Head of caudate nucleus (tissue), 42 donors: Measurements from ENCODE around the gene SLC35E2B.
"Not testable (repeated sequence)": the region's sequence is repeated elsewhere in the genome, so short reads cannot be mapped to it uniquely, and the experiment has no call there.

Experiments
- DNase-seq, 42 donors: peaks; one replicate each; pipeline versions ENCODE4 v3.0.0 to v3.0.0-alpha.2; 2020 to 2021; ENCODE audit warnings: mixed read lengths in 7 of 42
- intact Hi-C: fragments of 100-400 bp; cut with DNase I; formaldehyde crosslinking; loops from one replicate; pipeline ENCODE4 v1.15.0; 2022

The SLC35E2B gene

DNA sequence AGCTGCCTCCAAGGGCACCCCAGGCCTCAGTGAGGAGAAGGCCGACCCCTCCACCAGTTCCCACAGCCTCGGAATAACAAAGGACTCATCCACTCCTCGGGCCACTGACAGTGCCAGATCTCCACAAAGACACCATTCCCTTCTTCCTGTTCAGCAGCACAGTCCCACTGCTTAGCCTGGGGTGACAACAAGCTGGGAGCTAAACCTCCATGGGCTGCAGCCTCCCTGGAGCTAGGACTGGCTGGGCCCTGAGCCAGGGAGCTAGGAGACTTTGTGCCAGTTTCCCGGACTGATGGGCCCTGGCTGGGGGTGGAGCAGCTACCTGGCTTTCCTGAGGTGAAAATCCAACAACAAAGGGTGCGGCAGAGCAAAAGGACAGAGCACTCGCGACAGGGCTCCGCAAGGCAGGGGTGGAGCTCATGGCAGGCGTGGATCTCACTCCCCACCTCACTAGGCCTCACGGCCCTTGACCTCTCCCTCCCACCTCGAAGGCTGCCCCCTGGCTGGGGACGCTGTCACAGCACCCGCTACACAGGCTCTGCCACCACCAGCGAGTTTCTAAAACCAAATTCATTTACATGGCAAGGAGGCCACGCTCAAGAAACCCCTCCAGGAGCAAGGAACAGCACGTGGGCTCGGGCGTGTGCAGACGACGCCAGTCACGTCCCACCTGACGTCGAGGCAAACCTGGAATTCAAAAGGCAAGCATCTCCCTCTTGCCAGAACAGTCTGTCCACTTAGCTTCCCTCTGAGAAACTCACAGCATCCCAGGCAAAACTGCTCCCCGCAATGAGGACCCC is 13.8 kb downstream of the SLC35E2B start:
- intact Hi-C loops = no loop called here
- peak in 3 of 42 donors; percentile 5 to 32 (median 17) for DNase-seq

DNA sequence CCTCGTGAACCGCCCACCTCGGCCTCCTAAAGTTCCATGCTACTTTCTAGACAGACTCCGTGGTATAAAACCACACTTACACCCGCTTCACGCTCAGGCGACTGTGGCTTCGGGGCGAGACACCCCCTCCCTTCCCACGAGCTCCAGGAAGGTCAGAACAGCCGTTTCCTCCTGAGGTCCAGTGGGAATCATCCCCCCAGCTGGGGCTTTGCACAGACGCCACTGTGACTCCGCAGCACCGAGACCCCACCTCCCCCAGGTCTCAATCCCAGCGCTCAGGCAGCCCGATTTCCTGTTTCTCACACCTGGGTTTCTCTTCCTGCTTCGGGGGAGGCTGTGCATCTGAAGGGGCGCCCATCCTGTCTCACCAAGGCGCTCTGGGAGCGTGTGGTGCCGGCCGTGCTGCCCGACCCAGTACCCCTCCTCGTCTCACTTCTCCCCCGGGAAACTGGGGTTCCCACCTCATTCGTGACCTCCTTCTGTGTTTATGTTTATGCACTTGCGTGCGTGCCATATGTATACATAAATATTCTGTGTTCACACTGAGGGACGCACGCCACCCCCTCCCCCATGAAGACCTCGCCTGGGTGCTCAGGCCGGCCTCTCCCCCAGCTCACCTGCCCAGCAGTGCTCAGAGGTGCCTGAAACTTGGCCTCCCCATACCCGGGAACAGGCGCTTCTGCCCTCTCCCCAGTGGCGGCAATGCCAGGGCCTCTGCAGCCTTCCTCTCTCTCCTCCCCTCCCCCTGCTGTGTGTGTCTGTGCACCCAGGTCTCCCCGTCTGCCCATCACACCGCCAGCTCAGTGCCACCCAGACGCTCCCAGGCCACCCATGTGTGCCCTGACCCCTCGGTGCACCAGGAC is 14.6 kb downstream of the SLC35E2B start:
- peak in 2 of 42 donors; percentile 12 to 23 for DNase-seq
- intact Hi-C loops = no loop called here

DNA sequence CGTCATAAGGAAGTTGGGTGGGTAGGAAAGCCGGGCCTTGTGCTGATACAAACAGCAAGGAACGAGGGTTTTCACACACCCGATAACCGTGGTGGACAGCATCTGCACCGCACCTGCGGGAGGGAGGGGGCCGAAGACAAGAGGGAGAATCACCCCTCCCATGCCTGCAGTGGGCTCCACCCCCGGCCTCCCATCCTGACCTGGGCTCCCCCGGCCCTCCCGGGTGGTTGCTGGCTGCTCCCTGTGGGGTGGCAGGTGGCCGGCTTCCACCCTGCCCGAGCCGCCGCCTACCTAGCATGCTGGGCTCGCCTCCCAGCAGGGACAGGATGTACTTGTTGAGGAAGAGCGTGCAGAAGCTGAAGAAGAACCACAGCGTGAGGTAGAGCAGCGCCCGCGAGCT is 16.5 kb downstream of the SLC35E2B start:
- intact Hi-C loops = not testable (repeated sequence)
- DNase-seq = peak in 1 of 42 donors; percentile 11

DNA sequence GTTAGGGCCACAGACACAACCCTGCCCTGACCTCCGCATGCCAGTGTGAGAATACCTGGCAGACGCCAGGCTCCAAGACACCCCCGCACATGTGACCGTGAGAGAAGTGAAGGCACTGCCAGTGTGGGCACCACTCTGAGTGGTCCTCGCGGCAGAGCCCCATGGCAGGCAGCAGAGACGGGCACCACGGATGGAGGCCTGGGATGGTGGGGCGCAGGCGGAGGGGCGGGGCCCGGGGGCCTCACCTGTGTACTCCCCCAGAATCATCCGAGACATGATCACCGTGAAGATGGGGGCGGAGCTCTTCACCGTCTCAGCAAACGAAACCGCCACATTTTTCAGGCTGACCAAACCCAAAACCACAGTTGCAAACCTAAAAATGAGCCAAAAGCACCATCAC is 17.4 kb downstream of the SLC35E2B start:
- DNase-seq = not testable (repeated sequence)

DNA sequence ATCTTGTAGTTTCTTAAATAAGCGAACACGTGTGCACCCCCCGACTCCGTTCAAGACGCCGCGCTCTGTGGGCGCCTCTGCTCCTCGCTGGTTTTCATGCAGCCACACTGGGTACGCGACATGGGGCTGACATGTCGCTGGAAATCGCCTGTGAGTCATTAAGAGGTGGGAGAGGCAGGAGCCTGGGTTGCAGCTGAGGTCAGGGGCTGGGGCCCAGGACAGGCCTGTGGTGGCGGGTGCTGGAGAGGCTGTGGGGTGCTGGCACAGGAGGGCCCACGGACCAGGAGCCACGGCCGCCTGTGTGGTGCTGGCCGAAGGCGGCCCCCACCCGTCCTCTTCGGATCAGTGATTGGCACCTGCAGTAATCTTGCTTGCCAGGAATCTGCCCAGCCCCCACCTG is 17.8 kb downstream of the SLC35E2B start:
- intact Hi-C loops = not testable (repeated sequence)
- peak in 21 of 42 donors; percentile 23 to 74 (median 41) for DNase-seq

More for the DNA sequence above, 17.4 kb downstream of the SLC35E2B start:
- intact Hi-C loops = not testable (repeated sequence)

DNA sequence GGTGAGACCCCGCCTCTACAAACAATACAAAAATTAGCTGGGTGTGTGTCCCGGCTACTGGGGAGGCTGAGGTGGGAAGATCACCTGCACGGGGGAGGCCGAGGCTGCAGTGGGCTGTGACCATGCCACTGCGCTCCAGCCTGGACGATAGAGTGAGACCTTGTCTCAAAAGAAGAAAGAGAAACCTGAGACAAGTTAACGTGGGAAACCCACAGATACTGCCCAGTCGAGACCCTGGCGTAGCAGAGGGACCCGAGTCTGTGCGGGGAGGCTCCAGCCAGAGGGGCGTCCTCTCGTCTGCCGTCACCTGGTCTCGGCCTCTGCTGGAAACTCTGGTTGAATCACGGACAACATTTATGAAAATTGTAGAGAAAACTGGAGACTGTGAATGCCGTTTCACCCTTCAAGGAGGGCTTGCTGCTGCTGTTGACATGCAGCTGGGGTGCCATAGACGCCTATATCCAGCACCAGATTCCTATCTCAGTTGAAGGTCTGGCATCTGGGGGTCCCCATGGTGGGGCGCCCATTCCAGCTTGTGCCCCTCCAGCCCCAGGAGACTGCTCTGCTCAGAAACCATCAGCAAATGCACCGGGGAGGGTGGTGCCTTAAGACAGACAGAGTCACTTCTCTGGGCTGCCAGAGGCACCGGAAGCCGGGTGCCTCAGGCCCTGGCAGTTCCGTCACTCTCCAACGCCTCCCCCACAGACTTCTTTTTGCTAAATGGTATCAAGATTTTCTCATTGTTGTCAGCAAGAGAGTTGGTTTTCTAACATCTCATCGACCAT is 20.2 kb downstream of the SLC35E2B start:
- DNase-seq = no peak
- intact Hi-C loops = no loop called here

DNA sequence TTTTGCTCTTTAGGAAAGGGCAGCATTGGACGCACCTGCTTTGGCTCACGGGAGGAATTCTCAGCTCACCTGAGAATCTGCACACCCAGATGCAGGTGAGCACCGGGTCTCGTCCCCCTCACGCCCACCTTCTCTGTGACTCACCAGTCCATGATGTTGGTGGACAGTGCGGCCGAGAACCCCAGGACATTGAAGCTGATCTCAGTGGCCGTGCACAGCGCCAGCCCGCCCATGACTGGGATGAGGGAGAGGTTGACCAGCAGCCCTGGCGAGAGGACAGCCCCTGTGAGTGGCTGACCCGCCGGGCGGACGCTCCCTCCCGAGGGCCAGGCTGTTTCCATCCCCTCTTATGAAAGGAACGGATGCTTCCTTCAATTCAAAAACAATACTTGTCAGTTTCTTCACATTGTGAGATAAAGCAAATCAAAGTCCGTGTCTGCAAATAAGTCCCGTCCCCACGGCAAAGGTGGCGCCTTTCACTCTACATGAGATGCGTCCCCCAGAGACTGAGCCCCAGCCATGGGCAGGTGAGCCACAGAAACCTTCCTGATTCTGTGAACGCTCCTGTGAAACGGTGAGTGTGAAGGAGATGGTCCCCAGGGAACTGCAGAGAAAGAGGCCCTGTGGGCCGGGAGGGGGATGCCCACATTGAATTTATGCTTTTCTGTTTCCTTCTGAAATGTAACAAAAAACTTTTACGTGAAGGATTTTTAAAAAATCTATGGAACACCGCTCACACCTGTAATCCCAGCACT is 21.1 kb downstream of the SLC35E2B start:
- DNase-seq = peak in 1 of 42 donors; percentile 7
- intact Hi-C loops = no loop called here

DNA sequence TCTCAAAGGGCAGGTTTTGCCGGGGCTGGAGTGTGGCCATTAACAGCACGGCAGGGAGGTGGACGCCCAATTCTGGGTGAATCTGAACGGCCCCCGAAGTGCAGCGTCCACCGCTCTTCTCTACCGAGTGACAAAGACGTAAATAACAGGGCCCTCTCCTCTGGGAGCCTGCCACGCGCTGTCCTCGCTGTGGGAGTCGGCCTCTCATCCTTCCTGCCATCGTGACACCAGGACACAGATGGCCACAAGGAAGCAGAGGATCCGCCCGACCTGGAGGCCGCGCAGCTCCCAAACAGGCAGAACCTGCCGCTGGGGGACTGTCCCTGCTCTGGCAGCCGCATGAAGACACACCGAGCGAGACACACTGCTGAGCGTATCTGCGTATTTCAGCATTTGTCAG is 21.7 kb downstream of the SLC35E2B start:
- intact Hi-C loops = no loop called here
- no peak for DNase-seq

DNA sequence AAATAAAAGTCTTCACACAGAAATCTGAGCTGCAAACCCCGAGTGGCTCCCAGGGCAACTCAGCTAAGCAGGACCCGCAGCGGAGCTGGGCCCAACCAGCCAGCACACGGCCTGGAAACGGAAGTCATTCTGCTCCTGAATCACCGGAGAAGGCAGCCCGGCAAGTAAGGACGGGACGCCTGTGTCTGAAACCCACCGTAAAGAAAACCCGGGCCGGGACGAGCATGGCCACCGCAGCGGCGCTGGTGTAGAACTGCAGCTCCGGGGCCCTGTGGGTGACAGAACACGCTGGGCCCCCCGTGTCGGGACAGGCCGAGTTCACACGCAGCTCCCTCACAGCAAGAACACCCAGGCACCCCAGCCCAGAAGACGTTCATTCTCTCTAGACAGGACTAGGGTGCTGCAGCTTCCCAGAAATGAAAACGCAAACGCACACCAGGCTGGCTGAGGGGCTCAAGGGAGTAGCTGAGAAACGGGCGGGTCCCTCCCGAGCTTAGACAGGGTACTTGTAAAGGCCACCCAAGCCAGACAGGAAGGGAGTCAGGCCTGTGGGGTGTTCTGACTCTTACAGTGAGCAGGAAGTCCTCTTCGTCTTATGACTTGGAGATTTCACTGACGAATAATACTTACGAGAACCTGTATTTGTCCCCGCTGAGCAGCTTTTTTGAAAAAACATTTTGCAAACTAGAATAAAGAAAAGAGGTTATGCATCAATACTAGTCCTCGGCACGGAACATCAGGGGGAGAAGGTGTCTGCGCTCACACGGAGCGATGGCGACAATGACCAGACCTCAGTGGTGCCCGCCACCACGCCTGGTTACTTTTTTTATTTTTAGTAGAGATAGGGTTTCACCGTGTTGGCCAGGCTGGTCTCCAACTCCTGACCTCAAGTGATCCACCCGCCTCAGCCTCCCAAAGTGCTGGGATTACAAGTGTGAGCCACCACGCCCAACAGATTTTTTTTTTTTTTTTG is 22.8 kb downstream of the SLC35E2B start:
- DNase-seq = peak in 1 of 42 donors; percentile 29
- intact Hi-C loops = no loop called here

DNA sequence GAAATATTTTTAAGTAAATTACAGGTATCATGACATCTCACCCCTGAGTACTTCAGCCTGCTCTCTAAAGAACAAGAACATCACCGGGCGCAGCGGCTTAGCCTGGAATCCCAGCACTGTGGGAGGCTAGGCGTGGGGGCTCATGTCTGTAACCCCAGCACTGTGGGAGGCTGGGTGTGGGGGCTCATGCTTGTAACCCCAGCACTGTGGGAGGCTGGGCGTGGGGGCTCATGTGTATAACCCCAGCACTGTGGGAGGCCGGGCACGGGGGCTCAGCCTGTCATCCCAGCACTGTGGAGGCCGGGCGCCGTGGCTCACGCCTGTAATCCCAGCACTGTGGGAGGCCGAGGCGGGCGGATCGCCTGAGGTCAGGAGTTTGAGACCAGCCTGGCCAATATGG is 26.1 kb downstream of the SLC35E2B start:
- peak in 29 of 42 donors; percentile 18 to 72 (median 46) for DNase-seq
- intact Hi-C loops = no loop called here

DNA sequence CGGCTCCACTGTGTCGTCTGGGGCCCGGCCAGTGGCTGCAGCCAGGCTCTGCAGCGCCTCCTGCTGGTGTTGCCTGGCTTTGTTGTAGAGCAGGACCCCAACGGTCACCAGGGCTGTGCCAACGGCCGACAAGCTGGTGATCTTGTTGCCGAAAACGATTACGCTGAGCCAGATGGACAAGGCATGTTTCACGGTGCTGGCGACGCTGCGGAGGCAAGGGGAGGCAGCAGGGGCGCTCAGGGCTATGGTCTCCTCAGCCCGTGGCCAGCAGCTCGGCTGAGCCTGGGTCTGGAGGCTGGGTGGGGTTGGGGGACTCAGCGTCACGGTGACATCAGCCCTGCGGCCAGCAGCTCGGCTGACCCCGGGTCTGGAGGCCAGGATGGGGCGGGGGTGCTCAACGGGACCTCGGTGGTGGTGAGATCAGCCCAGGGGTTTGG is 26.8 kb downstream of the SLC35E2B start:
- DNase-seq = peak in 1 of 42 donors; percentile 27
- intact Hi-C loops = no loop called here

DNA sequence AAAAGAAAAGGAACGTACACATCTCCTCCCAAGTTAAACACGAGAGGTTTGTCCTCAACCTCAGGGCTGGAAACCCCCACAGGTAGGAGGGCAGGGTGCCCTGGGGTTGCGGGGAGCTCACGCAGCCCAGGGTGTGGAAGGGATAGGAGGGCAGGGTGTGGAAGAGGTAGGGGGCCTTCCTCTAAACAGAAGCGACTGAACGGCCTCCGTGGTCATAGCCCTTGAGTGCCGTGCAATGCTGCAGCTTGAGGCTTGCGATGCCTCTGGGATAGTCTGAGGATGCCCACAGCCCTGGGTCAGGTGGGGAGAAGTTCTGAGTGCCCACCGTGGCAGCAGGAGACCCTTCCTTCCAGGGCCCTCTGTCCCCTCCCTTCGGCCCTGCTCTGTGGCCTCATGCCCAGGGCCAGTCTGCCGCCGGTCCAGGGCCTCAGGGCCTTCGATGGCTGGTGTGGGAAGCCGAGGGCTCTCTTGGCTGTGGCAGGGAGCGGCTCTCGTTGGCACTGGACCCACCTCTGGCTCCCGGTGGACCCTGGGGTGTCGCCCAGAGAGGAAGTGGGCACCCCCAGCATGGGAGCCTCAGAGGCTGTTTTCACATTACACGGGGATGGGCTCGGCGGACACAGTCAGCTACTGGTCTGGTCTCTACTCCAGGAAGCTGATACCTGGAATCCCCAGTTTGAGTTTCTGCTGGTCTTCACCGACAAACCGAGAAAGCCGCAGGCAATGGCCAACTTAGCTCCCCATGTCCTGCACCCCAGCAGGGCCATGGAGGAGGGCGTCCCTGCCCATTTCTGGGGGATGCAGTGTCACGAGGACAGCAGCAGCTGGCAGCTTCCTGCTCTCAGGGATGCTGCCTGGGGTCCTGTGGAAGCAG is 27.4 kb downstream of the SLC35E2B start:
- peak in 2 of 42 donors; percentile 19 to 22 for DNase-seq
- intact Hi-C loops = no loop called here

DNA sequence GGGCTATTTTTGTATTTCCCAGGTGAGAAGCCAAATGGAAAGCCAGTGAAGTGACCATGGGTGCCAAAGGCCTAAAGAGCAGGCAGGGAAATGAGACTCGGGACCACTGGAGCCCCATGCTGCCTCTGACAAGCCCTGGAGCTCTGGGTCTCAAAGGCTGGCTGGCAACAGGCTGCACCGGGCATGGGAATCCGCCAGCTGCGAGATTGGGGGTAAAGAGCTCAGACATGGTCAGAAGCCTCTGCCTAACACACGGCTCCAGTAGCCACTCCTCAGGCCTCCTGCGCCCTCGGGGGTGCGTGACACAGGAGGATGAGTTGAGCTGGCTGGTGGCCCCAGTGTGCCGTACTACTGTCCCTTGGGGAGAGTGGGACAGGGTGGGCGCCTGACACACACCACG is 28.3 kb downstream of the SLC35E2B start:
- intact Hi-C loops, DNase-seq: not testable (repeated sequence)

DNA sequence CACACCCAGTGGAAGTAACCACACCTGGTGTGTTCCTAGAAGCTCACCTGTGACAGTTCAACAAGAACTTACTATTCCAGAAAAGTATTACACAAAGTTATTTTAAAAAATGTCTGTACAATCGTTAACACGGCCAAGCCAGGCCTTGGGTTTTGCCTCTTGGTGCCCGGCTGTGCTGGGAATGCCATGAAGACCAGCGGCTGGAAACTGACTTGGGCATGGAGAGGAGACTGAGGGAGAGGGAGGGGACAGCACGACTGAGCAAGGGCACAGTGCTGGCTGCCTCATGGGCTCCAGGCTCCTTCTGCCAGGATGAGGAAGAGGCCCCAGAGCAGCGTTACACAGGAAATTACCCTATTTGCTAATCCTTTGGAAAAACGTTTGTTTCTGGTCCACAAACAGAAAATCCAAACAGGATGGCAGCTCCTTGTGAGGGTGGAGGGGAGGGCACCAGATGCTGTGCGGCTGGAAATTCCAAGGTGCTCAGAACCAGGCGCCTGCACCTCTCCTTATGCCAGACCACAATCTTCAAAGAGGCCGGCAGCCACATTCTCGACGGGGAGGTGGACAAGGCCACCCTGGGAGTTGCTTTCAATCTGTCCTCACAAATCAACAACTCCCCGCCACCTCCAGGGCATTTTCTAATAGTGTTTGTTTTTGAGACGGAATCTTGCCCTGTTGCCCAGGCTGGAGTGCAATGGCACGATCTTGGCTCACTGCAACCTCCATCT is 29.6 kb downstream of the SLC35E2B start:
- DNase-seq = peak in 2 of 42 donors; percentile 28 to 43
- intact Hi-C loops = not testable (repeated sequence)

DNA sequence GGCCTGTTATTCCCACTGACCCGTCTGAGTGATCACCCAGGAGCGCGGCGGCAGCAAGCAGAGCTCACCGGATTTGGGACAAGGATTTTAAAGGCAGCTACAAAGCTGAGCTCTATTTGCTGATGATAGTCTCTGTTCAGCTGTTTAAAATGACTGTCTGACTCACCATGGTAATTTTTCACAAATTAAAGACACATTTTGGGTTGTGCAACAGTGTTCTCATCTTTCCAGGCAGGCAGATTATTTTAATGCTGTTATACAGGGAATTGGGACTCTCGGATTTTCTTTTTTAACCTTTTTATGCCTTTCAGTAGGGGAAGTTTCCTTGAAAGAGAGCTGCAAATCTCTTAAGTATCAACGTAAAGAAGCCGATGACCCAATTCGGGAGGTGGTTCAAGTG is 30.2 kb downstream of the SLC35E2B start:
- DNase-seq, intact Hi-C loops: not testable (repeated sequence)
